Posterior cingulate gyrus (tissue), 11 donors: ENCODE data around the gene PACSIN2.
"Not testable (repeated sequence)": the region's sequence is repeated elsewhere in the genome, so short reads cannot be mapped to it uniquely, and the experiment has no call there.

Source experiments
- DNase-seq, 10 donors: peaks; one replicate each; pipeline versions ENCODE4 v3.0.0 to v3.0.0-alpha.2; 2020 to 2021; ENCODE audit warnings: mixed read lengths in 3 of 10
- intact Hi-C: fragments of 100-400 bp; cut with DNase I; formaldehyde crosslinking; loops from one replicate; pipeline ENCODE4 v1.15.1; 2023

PACSIN2 gene

DNA sequence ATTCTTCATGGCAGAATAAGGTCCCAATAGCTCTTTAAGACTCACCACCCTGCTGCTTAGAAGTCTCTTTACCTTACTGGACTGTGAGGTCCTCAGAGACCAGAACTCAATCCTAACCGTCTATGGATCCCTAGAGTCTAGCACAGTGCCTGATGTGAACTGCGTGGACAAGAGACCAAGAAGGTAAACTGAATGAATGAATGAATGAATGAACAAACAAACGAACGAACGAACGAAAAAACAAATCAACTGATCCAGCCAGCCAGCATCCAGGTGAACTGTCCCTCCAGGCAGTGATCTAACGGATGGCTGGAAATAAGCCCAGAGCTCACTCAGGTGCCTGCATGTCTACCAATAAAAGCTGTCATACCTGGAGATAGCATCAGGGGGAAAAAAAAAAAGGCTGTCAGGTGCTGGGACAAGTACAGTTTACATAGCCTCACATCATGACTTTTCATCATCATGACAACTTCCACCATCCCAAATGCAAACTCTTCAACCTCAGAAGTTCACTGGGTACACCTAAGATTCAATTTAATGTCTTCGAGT lies 59.8 kb downstream of the PACSIN2 start:
- intact Hi-C loops, result no loop called here
- DNase-seq, result no peak

- DNase-seq, intact Hi-C loops: not testable (repeated sequence)
Observed at GRCh38 chr22:42953751-42954150, 61.2 kb downstream of the PACSIN2 start.

DNA sequence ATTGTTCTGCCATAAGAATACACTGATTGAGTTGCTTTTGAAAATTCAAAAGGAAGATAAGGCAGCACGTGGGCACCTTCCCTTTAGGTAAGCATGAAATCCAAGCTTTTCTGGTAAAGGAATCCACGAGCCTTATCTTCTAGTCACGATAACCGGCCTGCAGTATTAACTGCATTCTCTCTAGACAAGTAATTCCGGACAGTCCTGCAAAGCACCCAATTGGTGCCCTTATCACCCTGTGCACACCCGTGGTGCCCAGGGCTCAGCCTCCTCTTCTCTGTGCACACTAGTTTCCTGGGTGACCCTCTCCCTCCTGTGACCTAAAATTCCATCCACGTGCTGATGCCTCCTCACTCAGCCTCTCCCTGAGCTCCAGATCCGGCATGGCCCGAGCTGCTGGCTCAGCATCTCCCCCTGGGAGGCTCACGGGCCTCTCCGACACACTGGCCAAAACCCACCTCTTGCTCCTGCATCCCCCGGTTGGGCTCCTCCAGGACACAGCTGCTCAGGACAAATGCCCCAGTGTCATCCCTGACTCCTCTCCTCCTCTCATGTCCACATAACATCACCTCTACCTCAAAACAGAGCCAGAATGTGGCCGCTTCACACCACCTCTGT lies 63.7 kb downstream of the PACSIN2 start:
- no peak for DNase-seq
- intact Hi-C loops, result no loop called here

- intact Hi-C loops, result no loop called here
- no peak for DNase-seq
Observed at GRCh38 chr22:42950281-42950680, 64.7 kb downstream of the PACSIN2 start.

DNA sequence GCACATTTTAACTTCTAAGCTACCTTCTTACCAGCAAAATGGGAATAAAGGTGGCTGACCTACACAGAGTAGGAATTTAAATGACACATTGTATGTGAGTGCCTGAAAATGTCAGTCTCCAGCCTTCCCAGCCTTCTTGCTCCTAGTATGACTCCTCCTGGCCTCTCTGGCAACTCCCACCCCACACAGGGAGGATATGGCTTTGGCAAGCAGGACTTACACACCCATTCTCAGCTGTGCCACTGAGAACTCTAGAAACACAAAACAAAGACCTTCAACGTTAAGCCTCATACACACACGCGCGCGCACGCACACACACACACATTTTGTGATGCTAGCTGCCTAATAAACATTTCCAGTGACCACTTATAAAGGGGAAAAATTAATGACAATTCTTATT lies 65.8 kb downstream of the PACSIN2 start:
- no peak for DNase-seq
- intact Hi-C loops, result no loop called here

DNA sequence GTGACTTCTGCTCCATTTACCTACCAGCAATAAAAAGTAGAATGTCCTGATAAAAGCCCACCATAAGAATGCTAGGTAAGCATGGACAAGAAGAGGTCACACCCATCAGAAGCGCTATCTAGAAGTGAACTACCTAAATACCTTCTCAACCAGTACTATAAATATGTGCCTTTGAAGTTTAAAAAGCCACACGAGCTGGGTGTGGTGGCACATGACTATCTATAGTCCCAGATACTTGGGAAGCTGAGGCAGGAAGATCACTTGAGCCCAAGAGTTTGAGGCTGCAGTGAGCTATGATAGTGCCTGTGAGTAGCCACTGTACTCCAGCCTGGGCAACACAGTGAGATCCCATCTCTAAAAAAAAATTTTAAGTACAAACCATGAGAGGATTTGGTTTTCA lies 66.7 kb downstream of the PACSIN2 start:
- intact Hi-C loops, result no loop called here
- no peak for DNase-seq

GRCh38 chr22:42947211-42947990 lies 67.5 kb downstream of the PACSIN2 start:
- DNase-seq, result no peak
- intact Hi-C loops, result no loop called here

DNA sequence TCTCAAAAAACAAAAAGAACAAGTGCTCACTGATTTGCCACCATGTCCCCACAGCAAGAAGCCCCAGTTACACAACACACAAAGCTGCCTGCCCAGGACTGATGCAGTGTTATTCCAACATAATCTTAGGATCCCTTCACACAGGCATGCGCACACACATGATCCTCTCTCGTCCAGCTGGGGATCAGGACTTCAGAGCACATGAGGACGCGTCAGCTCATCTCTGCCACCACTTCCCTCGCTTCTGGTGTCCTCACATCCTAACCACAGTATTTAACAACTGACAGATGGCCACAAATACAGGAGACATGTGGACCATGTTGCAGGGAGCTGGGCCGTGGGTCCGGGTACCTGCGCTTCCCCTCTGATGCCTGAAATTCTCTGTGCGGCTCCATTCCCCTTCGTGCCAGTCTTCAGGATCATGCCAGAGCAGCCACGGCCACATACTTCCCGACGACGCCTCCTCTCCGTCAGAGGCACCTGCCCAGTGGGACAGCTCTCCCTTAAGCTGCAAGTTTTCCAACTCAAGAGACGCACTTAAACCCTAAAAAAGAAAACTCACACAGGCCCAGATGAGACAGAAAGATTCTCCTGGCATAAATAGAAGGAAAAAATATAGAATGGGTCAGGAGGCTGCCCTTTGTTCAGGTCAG lies 68.3 kb downstream of the PACSIN2 start:
- intact Hi-C loops, result no loop called here

DNA sequence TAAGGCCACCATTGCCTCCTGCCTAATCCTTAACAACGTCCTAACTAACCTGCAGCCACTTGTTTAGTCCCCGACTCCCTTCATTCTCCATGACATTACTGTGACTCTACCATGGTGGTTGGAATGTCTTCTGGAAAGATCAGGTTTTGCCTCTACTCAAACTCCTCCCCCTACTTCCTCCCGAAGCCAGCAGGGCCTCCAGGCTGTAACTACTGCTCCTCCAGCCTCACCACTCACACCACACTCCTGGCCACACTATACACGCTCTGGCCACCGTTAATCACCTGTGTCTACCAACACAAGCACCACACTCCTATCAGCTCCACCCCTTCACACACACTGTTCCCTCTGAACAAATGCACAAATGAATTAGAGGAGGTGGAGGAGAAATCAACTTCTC lies 69.2 kb downstream of the PACSIN2 start:
- intact Hi-C loops, result no loop called here
- no peak for DNase-seq

More for the DNA sequence above, 68.3 kb downstream of the PACSIN2 start:
- DNase-seq, result no peak

DNA sequence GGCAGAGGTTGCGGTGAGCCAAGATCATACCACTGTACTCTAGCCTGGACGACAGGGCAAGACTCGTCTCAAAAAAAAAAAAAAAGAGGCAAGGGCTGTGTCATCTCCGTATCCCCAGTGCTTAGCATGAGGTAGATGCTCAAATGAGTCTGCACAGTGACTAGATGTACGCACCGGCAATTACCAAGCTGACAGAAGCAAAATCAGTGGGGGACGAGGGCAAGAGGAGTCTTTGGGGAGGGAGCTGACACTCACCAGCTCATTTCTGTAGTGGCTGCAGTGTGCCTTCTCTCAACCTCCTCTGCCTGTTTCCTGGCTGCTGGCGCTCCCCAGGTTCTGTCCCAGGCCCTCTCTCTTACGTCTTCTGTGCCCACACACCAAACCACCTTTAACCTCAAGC lies 69.9 kb downstream of the PACSIN2 start:
- DNase-seq, result no peak
- intact Hi-C loops, result no loop called here

DNA sequence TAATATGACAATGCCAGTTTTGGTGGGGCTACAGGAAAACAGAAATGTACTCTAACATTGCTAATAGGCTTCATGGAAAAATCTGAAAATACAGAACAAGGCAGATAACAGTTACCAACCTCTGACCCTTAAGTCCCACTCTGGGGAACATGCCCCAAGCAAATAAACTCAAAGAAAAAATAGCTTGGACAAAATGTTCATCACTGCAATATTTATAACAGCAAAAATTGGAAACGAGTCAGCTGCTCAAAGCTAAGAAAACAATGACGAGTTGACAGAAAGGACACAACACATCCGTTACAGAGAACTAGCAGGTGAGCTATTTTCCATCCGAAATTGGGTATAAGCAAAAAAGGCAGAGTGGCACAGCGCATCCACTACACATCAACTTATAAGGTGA lies 70.5 kb downstream of the PACSIN2 start:
- intact Hi-C loops, result no loop called here
- DNase-seq, result no peak

- intact Hi-C loops, result no loop called here
- no peak for DNase-seq
Observed at GRCh38 chr22:42943981-42944380, 71.0 kb downstream of the PACSIN2 start.

DNA sequence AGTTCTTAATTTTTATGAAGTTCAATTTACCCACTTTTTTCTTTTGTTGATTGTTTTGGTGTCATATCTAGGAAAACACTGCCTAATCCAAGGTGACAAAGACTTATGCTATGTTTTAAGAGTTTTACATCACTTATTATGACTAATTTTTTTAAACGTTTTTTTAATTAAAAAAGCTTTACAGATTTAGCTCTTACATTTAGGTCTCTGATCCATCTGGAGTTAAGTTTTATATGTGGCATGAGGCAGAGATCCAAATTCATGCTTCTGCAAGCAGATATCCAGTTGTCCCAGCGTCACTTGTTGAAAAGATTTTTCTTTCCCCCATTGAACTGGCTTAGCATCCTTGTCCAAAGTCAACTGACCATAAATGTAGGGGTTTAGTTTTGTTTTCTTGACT lies 72.6 kb downstream of the PACSIN2 start:
- intact Hi-C loops, result no loop called here
- no peak for DNase-seq

DNA sequence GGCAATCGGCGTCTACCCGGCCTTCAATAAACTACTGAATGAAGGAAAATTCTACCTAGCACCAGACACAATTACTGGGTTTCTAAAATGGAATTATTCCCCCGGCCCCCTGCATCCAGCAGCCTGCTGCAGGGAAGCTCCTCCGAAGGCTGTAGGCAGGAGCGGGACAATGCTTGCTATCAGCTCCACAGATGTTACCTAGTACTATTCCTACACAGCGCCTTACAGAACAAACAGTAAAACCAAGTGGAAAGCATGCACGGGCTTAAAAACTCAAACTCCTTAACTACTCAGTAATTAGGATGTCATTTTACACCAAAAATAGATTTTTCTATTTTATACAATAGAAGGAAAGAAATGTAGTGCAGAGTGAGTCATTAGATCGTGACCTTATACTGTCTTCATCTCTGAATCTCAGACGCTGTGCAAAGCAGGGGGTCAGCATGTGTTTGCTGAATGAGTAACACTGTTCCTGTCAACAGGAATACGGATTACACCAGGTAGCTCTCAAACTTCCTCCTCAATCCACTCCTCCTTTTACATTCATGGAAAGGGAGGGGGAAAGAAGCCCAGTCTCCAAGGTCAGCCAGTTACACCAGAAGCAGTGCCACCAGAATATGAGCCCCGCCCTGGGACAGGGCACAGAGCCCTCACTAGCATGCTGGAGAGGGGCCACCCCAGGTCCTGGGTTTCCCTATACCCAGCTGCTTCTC lies 74.9 kb downstream of the PACSIN2 start:
- intact Hi-C loops, result no loop called here
- DNase-seq, result no peak

DNA sequence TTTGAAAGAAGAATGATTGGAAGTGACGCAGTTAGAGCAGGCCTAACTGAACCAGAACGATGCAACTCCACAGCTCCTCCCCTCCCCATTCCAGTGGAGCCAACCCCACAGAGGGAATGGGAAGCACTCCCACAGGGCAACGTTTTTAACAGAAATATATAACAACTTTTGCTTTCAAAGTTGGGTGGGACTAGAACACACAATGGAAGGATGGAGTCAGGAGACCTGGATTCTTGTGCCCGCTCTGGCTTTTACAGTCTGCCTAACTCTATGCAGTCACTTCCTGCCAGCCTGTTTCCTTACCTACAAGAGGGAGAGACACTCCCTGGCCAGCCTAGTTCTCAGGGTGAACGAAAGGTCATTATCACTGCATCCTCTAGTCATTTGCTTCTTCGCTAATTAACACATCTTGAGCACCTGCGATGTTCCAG lies 75.5 kb downstream of the PACSIN2 start:
- intact Hi-C loops, result no loop called here
- no peak for DNase-seq

GRCh38 chr22:42938976-42939375 lies 76.0 kb downstream of the PACSIN2 start:
- intact Hi-C loops, result no loop called here
- no peak for DNase-seq

DNA sequence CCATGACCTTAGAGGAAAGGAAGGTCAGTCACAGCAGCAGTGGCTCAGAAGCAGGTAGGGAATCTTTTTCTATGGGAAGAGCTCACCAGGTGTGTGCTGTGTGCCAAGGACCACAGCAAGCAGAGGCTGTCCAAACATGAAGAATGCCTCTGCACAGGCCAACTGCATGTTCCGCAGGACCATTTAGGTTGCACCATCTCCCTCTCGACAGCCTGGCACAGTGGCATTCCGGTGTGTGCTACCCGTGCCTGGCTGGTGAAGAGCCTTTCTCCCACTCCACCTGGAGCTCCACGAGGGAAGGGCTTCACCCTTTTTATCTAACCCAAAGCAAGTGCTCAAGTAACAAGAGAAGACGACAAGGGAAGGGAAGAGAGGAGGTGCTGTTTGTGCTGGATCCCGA lies 76.5 kb downstream of the PACSIN2 start:
- intact Hi-C loops, result no loop called here
- no peak for DNase-seq

DNA sequence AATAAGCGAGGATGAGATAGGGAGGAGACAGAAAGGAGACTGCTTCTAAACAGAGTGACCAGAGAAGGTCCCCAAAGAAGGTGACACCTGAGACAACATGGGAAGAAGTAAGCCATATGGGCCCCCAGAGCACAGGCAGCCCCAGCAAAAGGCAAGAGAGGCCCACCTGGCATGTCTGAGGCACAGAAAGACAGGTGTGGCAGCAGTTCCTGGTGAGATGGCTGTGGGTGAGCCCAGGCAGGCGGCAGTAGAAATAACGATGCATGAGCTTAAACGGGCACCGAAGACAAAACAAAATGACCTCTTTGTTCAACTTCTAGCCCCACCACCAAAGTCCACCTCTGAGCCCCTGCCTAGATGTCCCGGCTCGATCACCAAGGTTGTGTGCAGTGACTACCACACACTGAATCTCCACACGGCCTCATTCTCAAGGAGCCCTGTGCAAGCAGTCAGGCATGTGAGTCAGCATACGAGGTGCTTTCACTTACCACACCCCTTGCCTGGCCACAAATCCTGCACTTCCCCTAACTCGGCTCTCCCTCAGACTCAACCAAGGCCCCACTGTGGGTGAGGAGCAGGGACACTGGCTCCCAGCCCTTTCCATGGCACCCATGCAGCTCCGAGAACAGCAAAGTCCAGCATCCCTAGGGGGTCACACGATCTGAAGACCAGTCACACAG lies 77.6 kb downstream of the PACSIN2 start:
- no peak for DNase-seq
- intact Hi-C loops, result no loop called here

DNA sequence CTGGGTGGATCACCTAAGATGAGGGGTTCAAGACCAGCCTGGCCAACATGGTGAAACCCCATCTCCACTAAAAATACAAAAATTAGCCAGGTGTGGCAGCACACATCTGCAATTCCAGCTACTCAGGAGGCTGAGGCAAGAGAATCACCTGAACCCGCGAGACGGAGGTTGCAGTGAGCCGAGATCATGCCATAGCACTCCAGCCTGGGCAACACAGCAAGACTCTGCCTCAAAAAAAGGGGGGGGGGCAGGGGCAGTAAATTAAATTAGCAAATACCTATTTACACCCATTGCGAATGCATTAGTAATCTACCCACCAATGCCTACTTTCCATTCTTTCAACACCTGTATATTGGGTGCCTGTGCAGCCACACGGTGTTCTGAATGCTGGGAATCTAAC lies 78.3 kb downstream of the PACSIN2 start:
- DNase-seq, intact Hi-C loops: not testable (repeated sequence)

GRCh38 chr22:42934338-42934737 lies 80.6 kb downstream of the PACSIN2 start:
- peak in 1 of 10 donors; percentile 76 for DNase-seq
- intact Hi-C loops, result loop anchor here (5.0 kb wide), 1 partner anchor 68 kb away; no protein-coding TSS in a partner anchor
